HepG2 (cell line): ENCODE results near the gene CLEC2A. TPM values are rescaled to one million over a fixed set of nuclear protein-coding genes. Genes with fewer than 3 reads are reported as not detected.

Experiments
- ATAC-seq: fragments of 200-7000 bp; cut with Tn5 transposase; 3 replicates; pipeline ENCODE4 v1.9.1; 2020; ENCODE audit warnings: mild to moderate bottlenecking, moderate library complexity
- BruUV-seq: library from RNA; stranded (reverse); fragments of 400-500 nt; replicated peaks from 2 replicates; lab custom pipeline; 2021; lab: Mats Ljungman, UMichigan
- CTCF ChIA-PET: fragments of 300-600 bp; formaldehyde crosslinking; extraction: SDS; loops from one replicate; lab custom pipeline; 2021; ENCODE audit warnings: low total read pairs, inconsistent platforms, low intra/inter-chr PET ratio; lab: Yijun Ruan, JAX
- POLR2A ChIA-PET: fragments of 350-600 bp; sonication (Branson Sonifier 250); formaldehyde crosslinking; loops from one replicate; lab custom pipeline; 2020; ENCODE audit warnings: antibody characterized with exemption, inconsistent platforms; lab: Yijun Ruan, JAX
- DNase-seq: peaks from one replicate; pipeline ENCODE4 v3.0.0-alpha.2; 2015; ENCODE audit warnings: low spot score
- FAIRE-seq: peaks from 3 replicates; lab custom pipeline; 2011; peaks lifted over from hg19 to GRCh38; lab: Jason Lieb, UNC
- H2AFZ ChIP-seq: one replicate; pipeline ENCODE4 v1.6.1; 2011; ENCODE audit warnings: low read length, inconsistent platforms
- H3K27ac ChIP-seq: fragments of 300-600 bp; 3 replicates; pipeline ENCODE4 v1.8.0; 2011; ENCODE audit warnings: mixed run types, mild to moderate bottlenecking, mixed read lengths, low read length, inconsistent platforms; ENCODE audit not compliant: insufficient read depth; ENCODE audit errors: extremely low read length
- H3K27me3 ChIP-seq, 2 experiments: fragments of 200-600 bp in 1 of 2; 2 replicates in 1 of 2; 3 replicates in 1 of 2; pipeline versions ENCODE4 v1.6.0 to v1.8.0; 2011; ENCODE audit warnings: low read length in 2 of 2, mild to moderate bottlenecking in 2 of 2, moderate library complexity in 2 of 2, inconsistent platforms in 1 of 2; ENCODE audit not compliant: insufficient read depth in 2 of 2, control insufficient read depth in 1 of 2
- H3K36me3 ChIP-seq, 2 experiments: fragments of 200-600 bp in 1 of 2; replicated peaks in 1 of 2; 2 replicates in 1 of 2; 3 replicates in 1 of 2; pipeline versions ENCODE4 v1.5.1 to v1.8.0; 2011; ENCODE audit warnings: low read length in 2 of 2, inconsistent platforms in 1 of 2; ENCODE audit not compliant: insufficient read depth in 2 of 2, control insufficient read depth in 1 of 2
- H3K4me1 ChIP-seq: 2 replicates; pipeline ENCODE4 v1.5.1; 2012; ENCODE audit warnings: low read length, inconsistent platforms; ENCODE audit not compliant: insufficient read depth
- H3K4me2 ChIP-seq: 2 replicates; pipeline ENCODE4 v1.6.0; 2011; ENCODE audit warnings: low read depth, low read length, inconsistent platforms
- H3K4me3 ChIP-seq, 3 experiments: fragments of 200-600 bp in 1 of 3; sonication (generic), shearing (Covaris generic) in 1 of 3; replicated peaks in 1 of 3; 2 replicates each; pipeline ENCODE4 v1.5.1; 2011 to 2016; ENCODE audit warnings: low read length in 3 of 3, inconsistent platforms in 2 of 3, low read depth in 2 of 3, mild to moderate bottlenecking in 2 of 3, control low read depth in 1 of 3, mixed read lengths in 1 of 3; ENCODE audit not compliant: insufficient read depth in 1 of 3
- H3K79me2 ChIP-seq: one replicate; pipeline ENCODE4 v1.6.1; 2011; ENCODE audit warnings: low read length, inconsistent platforms; ENCODE audit not compliant: insufficient read depth
- H3K9ac ChIP-seq: 2 replicates; pipeline ENCODE4 v1.6.0; 2011; ENCODE audit warnings: mild to moderate bottlenecking, low read depth, low read length, inconsistent platforms; ENCODE audit not compliant: insufficient read depth
- H3K9me3 ChIP-seq: 2 replicates; pipeline ENCODE4 v1.5.1; 2012; ENCODE audit warnings: mild to moderate bottlenecking, low read length
- H4K20me1 ChIP-seq: 2 replicates; pipeline ENCODE4 v1.6.0; 2011; ENCODE audit warnings: inconsistent platforms, mild to moderate bottlenecking, low read length, moderate library complexity; ENCODE audit not compliant: insufficient read depth
- CBX2 ChIP-seq, 2 experiments: fragments of 200-600 bp in 1 of 2; sonication (generic); formaldehyde crosslinking in 1 of 2; IDR thresholded peaks; 2 replicates each; pipeline versions ENCODE4 v1.7.0 to v1.8.1; 2018 to 2022; ENCODE audit warnings: low read depth in 2 of 2, low read length in 1 of 2, mild to moderate bottlenecking in 1 of 2, missing genetic modification reagents in 1 of 2
- ERF ChIP-seq: IDR thresholded peaks from 2 replicates; pipeline ENCODE4 v1.6.1; 2018; ENCODE audit warnings: missing biosample characterization, missing genetic modification reagents
- HDAC6 ChIP-seq: fragments of 200-600 bp; sonication (generic); IDR thresholded peaks from 2 replicates; pipeline ENCODE4 v1.7.0; 2017; ENCODE audit warnings: mild to moderate bottlenecking, antibody characterized with exemption, low read length, low read depth
- MAFF ChIP-seq: IDR thresholded peaks from 2 replicates; pipeline ENCODE4 v1.6.1; 2011; ENCODE audit warnings: low read depth, low read length, improper control_type of control experiment
- MAFK ChIP-seq, 2 experiments: IDR thresholded peaks in 1 of 2; conservative IDR thresholded peaks in 1 of 2; 2 replicates each; pipeline ENCODE4 v1.6.1; 2011; ENCODE audit warnings: improper control_type of control experiment in 2 of 2, low read length in 2 of 2
- SRSF9 ChIP-seq: fragments of 200-400 bp; formaldehyde crosslinking; IDR thresholded peaks from 2 replicates; pipeline ENCODE4 v1.6.1; 2018; ENCODE audit warnings: borderline replicate concordance, mild to moderate bottlenecking, low read depth, low read length; ENCODE audit not compliant: insufficient read depth, poor library complexity, severe bottlenecking
- TOE1 ChIP-seq: sonication (generic); formaldehyde crosslinking; IDR thresholded peaks from 2 replicates; pipeline ENCODE4 v1.4.0; 2020; ENCODE audit warnings: mild to moderate bottlenecking, missing genetic modification reagents
- ZFP36L2 ChIP-seq: sonication (generic); formaldehyde crosslinking; IDR thresholded peaks from 2 replicates; pipeline ENCODE4 v1.4.0; 2020; ENCODE audit warnings: missing genetic modification reagents
- ZNF44 ChIP-seq: sonication (generic); formaldehyde crosslinking; IDR thresholded peaks from 2 replicates; pipeline ENCODE4 v1.5.1; 2020; ENCODE audit warnings: mild to moderate bottlenecking, missing genetic modification reagents
- whole genome bisulfite sequencing: methylation state at CpG from one replicate; pipeline ENCODE4 v1.1.6; 2017; ENCODE audit warnings: low lambda C conversion rate; 5-methylcytosine and 5-hydroxymethylcytosine counted together
- in situ Hi-C: cut with HindIII; loops from 2 replicates; pipeline ENCODE4 v1.10.0; 2017; ENCODE audit warnings: low pct_unique_long_range_greater_than_20kb; ENCODE audit not compliant: extremely low pct_ligation_motif_present
- intact Hi-C: fragments of 100-400 bp; cut with micrococcal nuclease; formaldehyde crosslinking; loops from one replicate; pipeline ENCODE4 v1.10.0; 2022; ENCODE audit not compliant: unreplicated experiment
- polyA plus RNA-seq, 8 experiments: library from polyadenylated mRNA; depleted of rRNA in 3 of 8; stranded (reverse) in 7 of 8; unstranded in 1 of 8; fragments of >200 nt; fragmentation: Illumina TruSeq in 4 of 8; extraction: Trizol in 4 of 8; gene quantifications; 2 replicates each; pipeline versions ENCODE4 v1.2.1 to v1.2.3, GENCODE V29; 2011 to 2016; ENCODE audit warnings: low read depth in 4 of 8, missing spikeins in 1 of 8, mixed read lengths in 1 of 8; ENCODE audit not compliant: insufficient read depth in 1 of 8
- total RNA-seq, 5 experiments: library from RNA; depleted of rRNA; stranded (reverse); fragments of >200 nt; fragmentation: Illumina TruSeq; extraction: Trizol; gene quantifications; 2 replicates each; pipeline ENCODE4 v1.2.3, GENCODE V29; 2016; ENCODE audit warnings: low read depth in 1 of 5
- TF ChIP-seq, protein P1 (sequence below): sonication (generic); formaldehyde crosslinking; conservative IDR thresholded peaks from 2 replicates; pipeline ENCODE4 v1.5.0; 2020; ENCODE audit warnings: missing genetic modification reagents
- TF ChIP-seq, protein P2 (sequence below): sonication (generic); formaldehyde crosslinking; IDR thresholded peaks from 2 replicates; pipeline ENCODE4 v1.5.1; 2020; ENCODE audit warnings: missing genetic modification reagents, mild to moderate bottlenecking, borderline replicate concordance

Gene CLEC2A
- total and polyA plus RNA-seq, 2 of the 13 experiments (the other 11 are each of a cell fraction or from before 2014, with no cell fraction given) = not detected

DNA sequence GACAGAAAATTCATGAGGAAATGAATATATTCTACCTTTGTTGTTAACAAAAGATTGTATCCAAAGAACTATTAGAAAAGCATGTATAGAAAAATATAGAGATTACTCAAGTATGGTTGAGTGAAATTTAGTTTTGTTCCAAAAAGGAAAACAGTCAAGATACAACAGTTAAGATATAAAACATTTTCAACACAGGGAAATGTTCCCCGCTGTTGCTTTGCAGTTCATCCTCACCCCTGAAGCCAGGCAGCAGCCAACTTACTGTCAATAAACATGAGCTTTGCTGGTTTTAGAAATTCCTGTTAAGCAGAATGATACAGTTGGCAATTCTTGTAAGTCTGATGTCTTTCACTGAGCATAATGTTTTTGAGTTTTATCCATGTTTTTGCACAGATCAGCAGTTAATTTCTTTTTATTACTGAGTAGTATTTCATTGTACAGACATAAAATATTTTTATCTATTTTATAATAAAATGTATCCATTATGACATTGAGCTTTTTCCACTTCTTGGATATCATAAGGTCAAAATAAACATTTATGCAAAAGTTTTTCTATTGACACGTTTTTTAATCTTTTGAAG lies 61.8 kb downstream of the CLEC2A start:
- Histone ChIP-seq H2AFZ (no peak overlapping the region), H3K4me3 (no peak overlapping the region)
- ATAC-seq = no peak

DNA sequence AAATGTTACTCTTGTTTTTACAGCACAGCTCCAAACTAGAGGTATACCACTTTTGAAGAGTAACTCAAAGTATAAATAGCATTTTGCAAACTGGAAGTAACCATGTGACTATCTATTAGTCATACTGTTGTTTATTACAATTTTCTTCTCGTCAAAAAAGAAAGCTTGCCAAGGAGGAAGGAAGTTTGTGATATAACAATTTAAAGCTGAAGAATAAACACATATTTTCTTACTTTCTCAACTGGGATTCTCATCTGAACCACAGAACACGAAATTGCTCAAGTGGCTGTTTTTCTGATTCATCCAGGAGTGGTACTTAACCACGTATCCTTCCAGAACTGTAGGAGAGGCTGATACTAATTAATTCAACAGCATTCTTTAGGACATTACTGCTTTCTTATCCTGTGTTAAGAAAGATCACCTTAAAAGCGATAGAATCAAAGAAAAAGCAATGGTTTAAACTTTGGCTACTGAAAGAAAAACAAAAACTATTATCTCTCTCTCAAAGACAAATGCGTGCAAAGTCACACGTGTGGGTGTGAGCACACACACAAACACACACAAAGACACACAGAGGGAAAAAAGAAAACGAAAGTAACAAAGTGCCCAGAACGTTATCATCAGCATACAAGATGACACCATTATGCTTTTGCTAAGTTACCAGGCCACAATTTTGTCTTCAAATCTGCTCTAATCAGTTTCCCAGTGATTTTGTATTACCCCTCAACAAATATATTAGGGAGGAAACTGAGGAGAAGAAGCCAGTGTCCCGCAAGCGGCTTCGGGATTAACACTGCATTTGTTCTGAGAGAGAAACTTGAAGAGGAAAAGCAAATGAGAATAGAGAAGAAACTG lies 62.6 kb downstream of the CLEC2A start, which contains the start of gene CLEC2B:
TSS of gene CLEC2B (minus strand) at position 48 of the 855 bp plus-strand sequence.
- Histone ChIP-seq H3K4me3 (peak within 1 kb of the TSS in 1 of 3 experiments; percentile 1; a peak in 1 of 6 replicates), H3K36me3 (no peaks in the 10 kb centered on the region), H3K79me2 (no peaks in the 10 kb centered on the region), H4K20me1 (no peaks in the 10 kb centered on the region), H3K4me1 (peaks cover 6% of the 10 kb centered on the region; the same call in 1 of the 2 replicates), H3K27me3 (no peaks in the 10 kb centered on the region), H3K4me2 (peak within 1 kb of the TSS; percentile 44), H2AFZ (no peak within 1 kb of the TSS), H3K9me3 (no peaks in the 10 kb centered on the region), H3K27ac (no peak within 1 kb of the TSS), H3K9ac (no peak within 1 kb of the TSS)
- no TSS peak for BruUV-seq
- no peak for DNase-seq
- FAIRE-seq = no peak
- in situ Hi-C loops (no loop called here), intact Hi-C loops (no loop called here)
- ATAC-seq = no peak
- POLR2A ChIA-PET = no interaction called here
- 17% methylated on average over 11 of the region's 11 CpGs for WGBS
- TF ChIP-seq ZNF44 (CRISPR knock-in tag) (no peak), HDAC6 (no peak), ZFP36L2 (CRISPR knock-in tag) (no peak), CBX2 (IDR thresholded peaks at IDR 0.05; ENCODE audit: low read depth, low read length) (0 out of 2 replicates have a peak, but pooled peaks have one; percentile 32), CBX2 (CRISPR knock-in tag; IDR thresholded peaks at IDR 0.05; ENCODE audit: low read depth) (no peak)
- TF ChIP-seq, protein P1, sequence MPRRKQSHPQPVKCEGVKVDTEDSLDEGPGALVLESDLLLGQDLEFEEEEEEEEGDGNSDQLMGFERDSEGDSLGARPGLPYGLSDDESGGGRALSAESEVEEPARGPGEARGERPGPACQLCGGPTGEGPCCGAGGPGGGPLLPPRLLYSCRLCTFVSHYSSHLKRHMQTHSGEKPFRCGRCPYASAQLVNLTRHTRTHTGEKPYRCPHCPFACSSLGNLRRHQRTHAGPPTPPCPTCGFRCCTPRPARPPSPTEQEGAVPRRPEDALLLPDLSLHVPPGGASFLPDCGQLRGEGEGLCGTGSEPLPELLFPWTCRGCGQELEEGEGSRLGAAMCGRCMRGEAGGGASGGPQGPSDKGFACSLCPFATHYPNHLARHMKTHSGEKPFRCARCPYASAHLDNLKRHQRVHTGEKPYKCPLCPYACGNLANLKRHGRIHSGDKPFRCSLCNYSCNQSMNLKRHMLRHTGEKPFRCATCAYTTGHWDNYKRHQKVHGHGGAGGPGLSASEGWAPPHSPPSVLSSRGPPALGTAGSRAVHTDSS = no peak
- TF ChIP-seq, protein P2, sequence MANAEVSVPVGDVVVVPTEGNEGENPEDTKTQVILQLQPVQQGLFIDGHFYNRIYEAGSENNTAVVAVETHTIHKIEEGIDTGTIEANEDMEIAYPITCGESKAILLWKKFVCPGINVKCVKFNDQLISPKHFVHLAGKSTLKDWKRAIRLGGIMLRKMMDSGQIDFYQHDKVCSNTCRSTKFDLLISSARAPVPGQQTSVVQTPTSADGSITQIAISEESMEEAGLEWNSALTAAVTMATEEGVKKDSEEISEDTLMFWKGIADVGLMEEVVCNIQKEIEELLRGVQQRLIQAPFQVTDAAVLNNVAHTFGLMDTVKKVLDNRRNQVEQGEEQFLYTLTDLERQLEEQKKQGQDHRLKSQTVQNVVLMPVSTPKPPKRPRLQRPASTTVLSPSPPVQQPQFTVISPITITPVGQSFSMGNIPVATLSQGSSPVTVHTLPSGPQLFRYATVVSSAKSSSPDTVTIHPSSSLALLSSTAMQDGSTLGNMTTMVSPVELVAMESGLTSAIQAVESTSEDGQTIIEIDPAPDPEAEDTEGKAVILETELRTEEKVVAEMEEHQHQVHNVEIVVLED (CRISPR knock-in tag) = no peak
- CTCF ChIA-PET = no interaction called here

More for the DNA sequence above, 61.8 kb downstream of the CLEC2A start:
- H3K9ac ChIP-seq = no peak overlapping the region
- BruUV-seq = no TSS peak
- H3K36me3 ChIP-seq = no peaks in the 10 kb centered on the region
- in situ Hi-C loops (no loop called here), intact Hi-C loops (no loop called here)
- peaks cover 6% of the 10 kb centered on the region; the same call in 1 of the 2 replicates for H3K4me1 ChIP-seq
- no peak for DNase-seq
- no peak overlapping the region for H3K27ac ChIP-seq
- no peaks in the 10 kb centered on the region for H3K9me3 ChIP-seq
- H4K20me1 ChIP-seq = no peaks in the 10 kb centered on the region
- 17% methylated on average over 2 of the region's 2 CpGs for WGBS
- H3K79me2 ChIP-seq = no peaks in the 10 kb centered on the region
- POLR2A ChIA-PET = no interaction called here
- TF ChIP-seq MAFF (peak; percentile 58), ERF (no peak), TOE1 (no peak), SRSF9 (no peak), MAFK (conservative IDR thresholded peaks at IDR 0.05 in 1 of 2, IDR thresholded peaks at IDR 0.05 in 1 of 2; ENCODE audit: low read length in 2 of 2) (peak; percentile 42 to 74; a peak in 2 of 4 replicates)
- CTCF ChIA-PET = no interaction called here
- H3K4me2 ChIP-seq = no peak overlapping the region
- no peak for FAIRE-seq
- no peaks in the 10 kb centered on the region for H3K27me3 ChIP-seq
